GM04503 (cell line): ENCODE measurements around the gene SLC35E1.
"Not testable (repeated sequence)": the region's sequence is repeated elsewhere in the genome, so short reads cannot be mapped to it uniquely, and the experiment has no call there.

Experiments used
- DNase-seq: peaks from one replicate; pipeline ENCODE4 v3.0.0-alpha.2; 2012; ENCODE audit warnings: low read depth

The SLC35E1 gene

DNA sequence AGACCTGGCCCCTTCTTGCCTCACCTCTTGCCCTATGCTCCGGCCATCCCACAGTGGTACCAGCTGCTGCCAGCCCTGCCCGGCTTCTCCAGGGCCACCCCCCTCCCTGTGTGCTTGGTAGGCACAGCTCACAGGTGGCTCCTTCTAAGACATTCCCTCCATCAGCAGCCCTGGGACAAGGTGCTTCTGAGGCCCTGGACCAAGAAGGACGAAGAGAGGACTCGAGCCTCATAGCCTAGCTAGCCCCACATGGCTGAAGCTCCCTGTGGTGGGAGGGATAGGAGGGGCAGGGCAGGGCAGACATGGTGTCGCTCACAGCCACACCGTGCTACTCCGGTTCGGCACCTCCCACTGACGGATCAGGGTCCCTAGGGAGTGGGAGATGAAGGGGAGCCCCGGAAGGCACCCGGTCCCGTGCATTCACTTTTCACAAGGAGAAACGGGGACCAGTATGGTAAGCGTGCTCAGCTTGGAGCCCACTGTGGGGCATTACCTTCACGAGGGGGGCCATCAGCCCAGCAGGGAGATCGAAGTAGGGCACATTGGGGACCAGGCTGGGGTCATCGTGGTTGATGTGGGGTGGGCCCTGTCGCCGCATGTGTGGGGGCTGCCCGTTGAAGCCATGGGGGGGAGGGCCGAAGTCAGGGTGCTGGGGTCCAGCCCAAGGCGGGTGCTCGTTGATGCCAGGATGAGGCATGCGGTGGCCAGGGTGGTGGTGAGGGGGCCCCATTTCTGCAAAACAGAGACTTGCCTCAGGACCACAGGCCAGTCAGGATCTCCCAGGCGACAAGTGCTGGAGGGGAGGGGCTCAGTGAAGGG lies 49.4 kb downstream of the SLC35E1 start:
- DNase-seq, result no peak

DNA sequence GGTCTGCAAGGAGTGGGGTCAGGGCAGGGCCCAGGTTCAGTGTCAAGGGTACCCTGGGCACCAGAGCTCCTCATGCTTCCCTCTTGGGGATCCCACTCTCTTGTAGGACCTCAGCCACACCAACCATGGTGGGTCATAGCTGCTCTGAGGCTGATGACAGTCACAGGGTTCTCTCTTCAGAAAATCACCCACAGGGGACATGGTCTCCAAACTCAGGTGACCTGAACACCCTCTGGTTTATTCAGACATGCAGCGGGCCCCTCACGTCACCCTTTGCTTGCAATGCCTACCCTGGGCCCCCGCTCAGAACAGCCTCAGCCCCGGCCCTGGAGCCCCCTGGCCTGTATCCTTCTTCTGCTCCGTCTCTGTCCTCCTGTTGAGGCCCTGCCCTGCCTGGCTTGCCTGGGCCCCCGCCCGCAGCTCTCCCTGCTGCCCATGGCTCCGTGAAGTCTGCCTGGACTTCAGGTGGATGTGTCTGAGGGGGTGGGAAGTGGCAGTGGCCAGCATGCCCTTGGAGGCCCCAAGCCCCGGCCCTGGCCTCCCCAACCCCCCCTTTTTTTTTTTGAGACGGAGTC lies 50.4 kb downstream of the SLC35E1 start:
- DNase-seq, result no peak

DNA sequence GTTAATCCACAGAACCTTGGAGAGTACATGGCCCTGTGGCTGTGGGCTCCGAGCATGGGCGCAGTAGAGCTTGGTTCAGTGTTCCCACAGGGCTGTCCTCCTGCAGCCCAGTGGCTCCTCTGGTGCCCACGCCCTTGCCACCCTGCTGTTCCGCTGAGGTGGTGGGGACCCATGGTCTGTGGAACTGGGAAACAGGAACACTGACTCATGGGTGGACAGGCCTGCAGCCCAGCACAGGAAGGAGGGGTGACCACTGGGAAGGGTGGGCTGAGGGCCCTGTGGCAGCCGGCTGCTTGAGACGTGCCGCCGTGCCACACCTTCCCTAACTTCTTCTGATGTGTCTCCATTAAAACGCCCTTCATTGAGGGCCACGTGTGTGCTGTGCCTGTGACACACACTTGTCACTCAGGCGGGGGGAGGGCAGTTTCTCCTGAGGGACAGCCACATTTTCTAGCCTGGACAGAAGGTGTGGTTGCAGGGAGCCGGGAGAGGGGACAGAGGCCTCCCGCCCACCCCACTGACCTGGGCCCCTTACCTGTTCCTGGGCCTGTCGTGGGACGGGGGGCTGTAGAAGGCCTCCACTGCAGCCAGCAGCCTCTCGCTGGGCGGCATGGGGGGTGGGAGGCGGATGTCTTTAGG lies 51.1 kb downstream of the SLC35E1 start:
- no peak for DNase-seq

DNA sequence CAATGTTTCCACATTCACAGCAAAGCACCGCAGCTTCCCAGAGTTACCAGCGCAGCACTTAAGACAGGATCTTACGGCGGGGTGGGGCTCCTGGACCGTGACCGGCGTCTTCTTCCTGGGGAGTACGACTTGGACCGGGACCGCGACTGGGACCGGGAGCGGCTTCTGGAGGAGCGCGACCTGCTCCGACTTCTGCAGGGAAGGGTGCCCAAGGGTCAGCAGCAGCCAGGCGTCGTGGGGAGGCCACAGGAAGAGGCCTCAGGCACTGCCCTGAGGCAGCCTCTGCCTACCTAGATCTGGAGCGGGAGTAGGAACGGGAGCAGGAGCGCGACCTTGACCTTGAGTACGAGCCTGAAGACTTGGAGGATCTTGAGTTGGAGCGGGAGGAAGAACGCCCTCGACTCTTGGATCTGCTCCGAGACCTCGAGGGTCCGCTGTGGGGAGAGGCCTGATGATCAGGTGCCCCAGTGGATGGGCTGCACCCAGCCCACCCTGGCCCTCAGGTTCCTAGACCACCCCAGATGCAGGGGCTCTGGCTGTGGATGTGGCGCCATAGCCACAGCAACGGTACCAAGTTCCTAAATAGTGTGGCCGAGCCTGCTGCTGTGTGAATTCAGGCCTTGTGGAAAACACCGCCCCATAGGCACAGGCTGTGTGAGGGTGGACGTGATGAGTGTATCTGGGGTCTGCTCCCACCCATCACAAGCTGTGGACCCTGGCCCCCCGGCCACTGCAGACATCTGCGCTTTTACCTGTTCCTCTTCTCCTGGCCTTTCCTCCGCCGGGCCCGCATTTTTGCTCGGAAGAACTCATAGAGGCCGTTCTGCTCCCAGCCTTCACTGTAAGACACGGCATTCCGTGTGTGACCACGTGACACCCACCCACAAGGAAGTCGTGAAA lies 51.9 kb downstream of the SLC35E1 start:
- DNase-seq, result no peak

DNA sequence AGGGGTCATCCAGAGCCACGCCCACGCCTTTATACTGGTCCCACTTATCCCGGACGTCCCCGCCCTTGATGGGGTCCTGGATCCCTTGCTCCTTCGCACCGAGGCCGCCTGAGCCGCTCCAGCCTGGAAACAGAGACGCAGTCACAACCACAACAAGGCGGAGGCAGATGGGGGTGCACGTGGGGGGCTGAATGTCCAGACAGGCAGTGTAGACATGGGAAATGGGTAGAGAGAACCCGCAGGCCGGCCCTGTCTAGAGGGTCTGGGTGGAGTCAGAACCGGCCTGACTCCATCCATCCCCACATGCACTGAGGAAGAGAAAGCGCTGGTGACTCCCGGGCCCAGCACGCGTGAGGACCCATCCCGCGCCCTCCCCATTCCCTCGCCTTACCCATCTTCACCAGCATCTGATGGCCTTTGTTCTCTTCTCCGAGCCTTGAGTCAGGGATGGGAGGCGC lies 53.0 kb downstream of the SLC35E1 start:
- DNase-seq, result no peak

DNA sequence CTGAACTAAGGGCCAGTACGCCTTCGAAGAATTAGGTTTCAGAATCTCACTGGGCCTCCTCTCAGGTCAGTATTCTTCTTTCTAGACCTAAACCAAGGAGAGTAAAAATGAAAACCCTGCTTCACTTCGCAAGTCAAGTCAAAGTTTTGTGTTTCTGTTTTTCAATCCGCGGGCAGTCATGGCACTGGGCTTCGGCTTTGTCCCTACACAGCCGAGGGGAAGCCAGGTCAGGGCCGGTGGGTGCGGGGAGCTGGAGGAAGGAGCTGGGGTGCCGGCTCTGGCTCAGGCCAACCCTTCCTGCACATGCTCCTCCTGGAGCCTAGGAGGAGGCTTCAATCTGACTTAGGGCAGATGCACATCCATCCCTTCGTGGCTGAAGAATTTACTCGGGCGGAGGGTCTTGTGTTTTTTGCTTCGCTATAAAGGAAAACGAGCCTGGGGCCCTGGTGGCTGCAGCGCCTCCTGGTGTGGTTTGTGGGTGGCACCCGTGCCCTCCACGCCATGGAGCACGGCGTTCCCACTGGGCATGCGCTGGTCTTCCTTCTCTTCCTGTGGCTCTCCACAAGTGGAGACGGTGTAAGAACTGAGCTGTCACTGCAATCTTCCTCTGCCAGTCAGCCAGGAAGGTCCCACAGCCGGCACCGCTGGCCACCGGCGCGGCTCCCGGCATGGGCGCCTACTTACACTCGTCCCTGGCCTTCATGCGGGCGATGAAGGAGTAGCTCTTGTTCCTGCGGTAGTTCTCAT lies 53.6 kb downstream of the SLC35E1 start:
- DNase-seq, result no peak

DNA sequence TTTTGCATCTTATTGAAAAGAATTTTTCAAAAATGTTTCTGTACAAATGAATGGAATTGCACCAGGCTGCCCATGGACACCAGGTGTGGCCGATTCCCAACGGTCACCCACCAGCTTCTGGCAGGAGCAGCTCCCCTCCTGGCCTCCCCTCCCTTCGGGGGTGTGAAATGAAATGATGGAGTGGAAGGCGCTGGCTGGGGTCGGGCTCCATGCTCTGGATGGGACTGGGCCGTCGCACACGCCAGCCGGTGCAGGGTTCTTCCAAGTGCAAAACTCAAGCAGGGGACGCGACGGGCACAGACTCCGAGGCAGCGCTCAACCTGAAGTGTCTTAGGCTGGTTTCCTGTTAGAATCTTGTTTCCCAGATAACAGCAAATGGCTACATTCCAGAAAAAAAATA lies 54.2 kb downstream of the SLC35E1 start:
- no peak for DNase-seq

DNA sequence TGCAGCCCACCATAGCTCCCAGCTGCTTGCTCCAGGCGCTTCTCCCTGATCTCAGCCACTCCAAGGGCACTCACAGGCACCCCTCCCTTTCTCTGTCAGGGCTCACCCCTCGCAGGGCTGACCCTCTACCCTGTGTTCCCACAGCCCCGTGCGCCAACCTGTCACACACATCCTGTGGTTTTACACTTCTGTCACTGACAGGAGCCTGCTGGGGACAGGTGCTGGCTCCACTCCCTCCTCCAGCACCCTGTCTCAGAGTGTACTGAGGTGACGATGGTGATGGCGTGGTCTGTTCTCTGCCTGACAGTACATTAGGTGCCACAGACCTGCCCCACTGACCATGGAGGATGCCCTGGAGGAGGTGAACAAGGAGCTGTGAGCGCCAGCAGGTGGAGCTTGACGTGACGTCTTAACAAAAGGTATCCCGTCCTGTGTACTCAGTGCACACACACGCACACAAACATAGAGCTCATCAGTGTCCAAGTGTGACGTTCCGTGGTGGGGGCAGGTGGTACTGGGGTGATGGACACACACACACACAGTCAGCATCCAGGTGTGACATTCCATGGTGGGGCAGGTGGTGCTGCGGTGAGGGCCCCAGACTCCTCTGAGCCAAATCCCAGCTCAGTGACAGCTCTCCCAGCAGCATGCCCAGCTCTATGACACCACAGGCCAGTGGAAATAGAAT lies 55.1 kb downstream of the SLC35E1 start:
- no peak for DNase-seq

DNA sequence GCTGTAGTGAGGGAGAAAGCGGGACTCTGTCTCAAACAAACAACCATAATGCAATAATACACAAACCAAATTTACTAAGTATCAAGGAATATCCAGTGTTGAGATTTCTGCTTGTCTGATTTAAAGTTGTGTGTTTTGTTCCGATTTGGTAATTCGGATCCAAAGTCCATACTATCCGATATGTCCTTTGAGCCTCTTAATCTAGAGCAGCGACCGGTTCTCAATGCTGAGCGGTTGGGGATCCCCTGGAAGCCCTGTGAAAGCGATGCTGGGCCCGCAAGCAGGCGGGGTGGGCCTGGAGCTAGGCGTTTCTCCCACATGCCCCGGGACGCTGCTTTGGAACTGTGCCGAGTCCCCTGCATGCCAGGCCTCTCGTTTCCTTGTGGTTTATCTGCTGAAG lies 55.8 kb downstream of the SLC35E1 start:
- DNase-seq, result no peak

DNA sequence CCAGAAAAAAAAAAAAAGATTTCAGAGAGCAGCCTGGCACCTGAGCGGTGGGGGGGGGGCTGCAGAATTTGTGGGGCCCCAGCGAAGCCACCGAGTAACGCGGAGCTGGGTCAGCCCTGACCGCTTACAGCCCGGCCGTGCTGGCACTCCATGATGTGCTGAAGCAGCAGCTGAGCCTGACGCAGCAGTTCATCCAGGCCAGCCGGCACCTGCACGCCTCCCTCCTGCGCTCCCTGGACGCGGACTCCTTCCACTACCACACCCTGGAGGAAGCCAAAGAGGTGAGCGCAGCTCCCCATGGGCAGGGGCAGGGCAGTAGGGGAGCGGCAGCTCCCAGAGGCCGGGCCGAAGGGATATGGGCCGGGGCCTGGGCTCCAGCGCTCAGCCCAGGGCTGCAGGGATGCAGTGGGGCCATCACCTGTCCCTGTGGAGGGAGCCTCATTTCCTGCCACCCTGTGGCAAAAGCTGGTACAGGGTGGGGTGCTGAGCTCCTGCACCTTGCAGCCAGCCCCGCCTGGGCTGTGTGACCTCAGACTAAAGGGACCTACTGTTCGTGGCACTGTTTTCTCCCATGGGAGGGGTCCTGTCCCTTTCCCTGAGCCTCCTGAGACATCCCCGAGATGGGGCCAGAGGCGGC lies 57.7 kb downstream of the SLC35E1 start:
- no peak for DNase-seq

DNA sequence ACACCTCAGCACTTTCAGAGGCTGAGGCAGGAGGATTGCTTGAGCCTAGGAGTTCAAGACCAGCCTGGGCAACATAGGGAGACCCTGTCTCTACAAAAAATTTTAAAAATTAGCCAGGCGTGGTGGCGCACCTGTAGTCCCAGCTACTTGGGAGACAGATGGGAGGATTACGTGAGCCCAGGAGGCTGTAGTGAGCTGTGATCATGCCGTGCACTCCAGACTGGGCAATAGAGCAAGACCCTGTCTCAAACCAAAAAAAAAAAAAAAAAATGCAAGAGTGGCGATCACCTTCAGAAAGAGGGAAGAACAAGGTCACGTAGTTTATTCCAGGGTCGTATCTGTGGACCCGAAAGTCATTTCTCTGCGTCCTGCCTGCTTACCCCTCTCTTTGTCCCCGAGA lies 59.6 kb downstream of the SLC35E1 start:
- DNase-seq, result not testable (repeated sequence)

DNA sequence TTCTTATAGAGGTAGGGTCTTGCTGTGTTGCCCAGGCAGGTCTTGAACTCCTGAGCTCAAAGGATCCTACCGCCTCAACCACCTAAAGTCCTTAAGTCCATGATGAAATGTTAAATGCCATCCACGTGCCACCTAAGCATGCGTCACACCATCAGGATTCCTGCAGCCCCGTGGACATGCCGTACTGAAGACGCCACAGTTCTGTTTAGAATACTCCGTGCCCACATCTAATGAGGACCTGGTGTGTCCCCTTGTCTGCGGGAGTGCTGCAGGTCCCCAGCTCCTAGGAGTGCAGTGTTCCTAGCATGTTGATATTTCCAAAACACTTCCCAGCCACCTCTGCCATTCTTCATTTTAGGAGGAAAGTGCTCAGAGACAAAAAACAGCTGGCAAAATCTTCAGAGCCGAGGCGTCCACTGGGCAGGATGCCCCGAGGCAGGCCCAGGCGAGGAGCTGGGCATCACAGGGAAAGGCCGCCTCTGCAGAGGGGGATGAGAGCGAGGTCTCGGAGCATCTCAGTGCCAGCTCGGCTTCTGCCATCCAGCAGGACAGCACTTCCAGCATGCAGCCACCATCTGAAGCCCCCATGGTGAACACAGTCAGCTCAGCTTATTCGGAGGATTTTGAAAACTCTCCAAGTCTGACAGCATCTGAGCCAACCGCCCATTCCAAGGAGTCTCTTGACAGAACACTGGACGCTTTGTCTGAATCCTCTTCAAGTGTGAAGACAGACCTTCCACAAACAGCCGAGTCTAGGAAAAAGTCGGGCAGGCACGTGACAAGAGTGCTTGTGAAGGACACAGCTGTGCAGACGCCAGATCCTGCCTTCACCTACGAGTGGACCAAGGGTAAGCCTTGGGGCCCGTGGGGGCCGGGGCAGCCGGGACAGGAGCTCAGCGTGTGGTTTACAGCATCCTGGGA lies 62.8 kb downstream of the SLC35E1 start:
- DNase-seq, result no peak

DNA sequence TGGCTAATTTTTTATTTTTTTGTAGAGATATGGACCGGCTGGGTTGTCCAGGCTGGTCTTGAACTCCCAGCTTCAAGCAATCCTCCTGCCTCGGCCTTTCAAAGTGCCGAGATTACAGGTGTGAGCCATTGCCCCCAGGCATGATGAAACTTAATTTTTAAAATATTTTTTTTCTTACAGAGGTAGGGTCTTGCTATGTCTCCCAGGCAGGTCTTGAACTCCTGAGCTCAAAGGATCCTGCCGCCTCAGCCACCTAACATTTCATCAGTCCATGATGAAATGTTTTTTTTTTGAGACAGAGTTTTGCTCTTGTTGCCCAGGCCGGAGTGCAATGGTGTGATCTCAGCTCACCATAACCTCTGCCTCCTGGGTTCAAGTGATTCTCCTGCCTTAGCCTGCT lies 63.7 kb downstream of the SLC35E1 start:
- DNase-seq, result no peak

DNA sequence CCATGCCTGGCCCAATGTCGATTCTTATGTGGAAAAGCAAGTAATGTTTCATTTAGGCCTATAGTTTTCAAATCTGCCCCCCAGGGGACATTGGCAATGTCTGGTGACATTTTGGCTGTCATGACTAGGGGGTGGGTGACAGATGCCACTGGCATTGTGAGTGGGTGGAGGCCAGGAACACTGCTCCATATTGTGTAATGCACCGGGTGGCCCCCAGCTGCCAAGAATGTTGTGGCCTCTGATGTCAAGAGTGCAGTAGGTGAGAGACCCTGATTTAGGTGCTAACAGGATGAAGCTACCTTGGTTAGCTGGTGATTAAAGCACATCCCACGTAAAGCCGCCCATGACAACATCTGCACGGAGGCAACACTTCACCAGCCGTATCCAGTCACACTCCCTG lies 65.3 kb downstream of the SLC35E1 start:
- DNase-seq, result no peak

DNA sequence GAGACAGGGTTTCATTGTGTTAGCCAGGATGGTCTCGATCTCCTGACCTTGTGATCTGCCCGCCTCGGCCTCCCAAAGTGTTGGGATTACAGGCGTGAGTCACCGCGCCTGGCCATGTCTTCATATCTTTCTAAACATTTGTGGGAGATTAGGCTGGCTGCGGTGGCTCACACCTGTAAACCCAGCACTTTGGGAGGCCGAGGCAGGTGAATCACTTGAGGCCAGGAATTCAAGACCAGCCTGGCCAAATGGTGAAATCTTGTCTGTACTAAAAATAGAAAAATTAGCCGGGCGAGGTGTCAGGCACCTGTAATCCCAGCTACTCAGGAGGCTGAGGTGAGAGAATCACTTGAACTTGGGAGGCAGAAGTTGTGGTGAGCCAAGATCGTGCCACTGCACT lies 66.1 kb downstream of the SLC35E1 start:
- not testable (repeated sequence) for DNase-seq

DNA sequence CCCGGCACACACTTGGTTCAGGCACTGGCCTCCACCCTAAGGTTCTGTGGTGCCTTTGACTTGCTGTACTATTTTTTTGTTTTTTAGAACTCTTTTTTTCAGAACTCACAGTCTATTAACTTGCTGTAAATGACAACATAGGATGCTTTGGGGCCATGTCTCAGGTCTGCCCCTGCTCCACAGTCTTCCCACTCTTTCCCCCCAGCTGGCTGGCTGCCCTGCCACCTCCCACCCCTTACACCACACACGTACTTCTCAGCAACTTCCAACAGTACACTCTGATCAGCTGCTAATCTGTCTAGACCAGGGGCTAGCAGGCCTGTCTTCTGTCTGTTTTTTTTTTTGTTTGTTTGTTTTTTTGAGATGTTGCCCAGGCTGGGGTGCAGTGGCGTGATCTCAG lies 67.9 kb downstream of the SLC35E1 start:
- no peak for DNase-seq
